AG04450 (cell line): ENCODE results near the gene SMAD4. TPM values are rescaled to one million over a fixed set of nuclear protein-coding genes. Genes with fewer than 3 reads are reported as not detected.

Source experiments
- CTCF ChIA-PET: fragments of 300-600, 350-600 bp; formaldehyde crosslinking; extraction: SDS; loops from one replicate; lab custom pipeline; 2022; ENCODE audit warnings: antibody characterized with exemption, inconsistent platforms; lab: Charles Lee
- POLR2A ChIA-PET: fragments of 350-600 bp; formaldehyde crosslinking; extraction: SDS; loops from one replicate; lab custom pipeline; 2021; ENCODE audit warnings: antibody characterized with exemption, inconsistent platforms; lab: Yijun Ruan, JAX
- DNase-seq: peaks from one replicate; pipeline ENCODE4 v3.0.0-alpha.2; 2011; ENCODE audit warnings: low read depth, low spot score
- H3K27ac ChIP-seq: one replicate; pipeline ENCODE4 v1.5.1; 2012; ENCODE audit warnings: low read depth, low read length, control low read depth
- H3K27me3 ChIP-seq: one replicate; pipeline ENCODE4 v1.6.0; 2012; ENCODE audit warnings: low read length; ENCODE audit not compliant: control insufficient read depth, insufficient read depth
- H3K4me3 ChIP-seq: 2 replicates; pipeline ENCODE4 v1.5.1; 2011; ENCODE audit warnings: mild to moderate bottlenecking, low read depth, low read length, control low read depth
- H3K9me3 ChIP-seq: 2 replicates; pipeline ENCODE4 v1.5.1; 2012; ENCODE audit warnings: low read length; ENCODE audit not compliant: control insufficient read depth, insufficient read depth
- polyA plus RNA-seq: library from polyadenylated mRNA; depleted of rRNA; stranded (reverse); fragments of >200 nt; gene quantifications from 2 replicates; pipeline ENCODE4 v1.2.3, GENCODE V29; 2011
- TF ChIP-seq, protein P1 (sequence below): IDR thresholded peaks from 2 replicates; pipeline ENCODE4 v1.5.1; 2011; ENCODE audit warnings: low read depth, low read length, control low read depth, inconsistent platforms

SMAD4 gene
- polyA plus RNA-seq, 1 experiment: 139 TPM

DNA sequence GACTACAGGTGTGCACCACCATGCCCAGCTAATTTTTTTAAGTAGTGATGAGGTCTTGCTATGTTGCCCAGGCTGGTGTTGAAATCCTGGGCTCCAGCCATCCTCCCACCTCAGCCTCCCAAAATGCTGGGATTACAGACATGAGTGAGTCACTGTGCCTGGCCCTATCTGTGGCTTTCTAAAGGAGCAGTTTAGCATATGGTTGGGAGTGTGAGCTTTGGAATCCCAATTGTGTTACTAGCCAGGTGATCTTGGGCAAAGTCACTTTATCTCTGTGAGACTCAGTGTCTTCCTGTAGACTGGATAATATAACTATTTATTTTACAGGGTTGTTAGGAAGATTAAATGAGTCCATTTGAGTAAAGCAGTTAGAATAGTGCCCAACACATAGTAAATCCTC, 19.8 kb upstream of the SMAD4 start:
- TF ChIP-seq, protein P1, sequence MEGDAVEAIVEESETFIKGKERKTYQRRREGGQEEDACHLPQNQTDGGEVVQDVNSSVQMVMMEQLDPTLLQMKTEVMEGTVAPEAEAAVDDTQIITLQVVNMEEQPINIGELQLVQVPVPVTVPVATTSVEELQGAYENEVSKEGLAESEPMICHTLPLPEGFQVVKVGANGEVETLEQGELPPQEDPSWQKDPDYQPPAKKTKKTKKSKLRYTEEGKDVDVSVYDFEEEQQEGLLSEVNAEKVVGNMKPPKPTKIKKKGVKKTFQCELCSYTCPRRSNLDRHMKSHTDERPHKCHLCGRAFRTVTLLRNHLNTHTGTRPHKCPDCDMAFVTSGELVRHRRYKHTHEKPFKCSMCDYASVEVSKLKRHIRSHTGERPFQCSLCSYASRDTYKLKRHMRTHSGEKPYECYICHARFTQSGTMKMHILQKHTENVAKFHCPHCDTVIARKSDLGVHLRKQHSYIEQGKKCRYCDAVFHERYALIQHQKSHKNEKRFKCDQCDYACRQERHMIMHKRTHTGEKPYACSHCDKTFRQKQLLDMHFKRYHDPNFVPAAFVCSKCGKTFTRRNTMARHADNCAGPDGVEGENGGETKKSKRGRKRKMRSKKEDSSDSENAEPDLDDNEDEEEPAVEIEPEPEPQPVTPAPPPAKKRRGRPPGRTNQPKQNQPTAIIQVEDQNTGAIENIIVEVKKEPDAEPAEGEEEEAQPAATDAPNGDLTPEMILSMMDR: no peak
- Histone ChIP-seq H3K4me3 (no peak overlapping the region), H3K27me3 (no peaks in the 10 kb centered on the region), H3K27ac (no peak overlapping the region), H3K9me3 (no peaks in the 10 kb centered on the region)
- DNase-seq: no peak
- CTCF ChIA-PET: interaction anchor here (0.9 to 1.5 kb wide), 2 partner anchors 41 to 43 kb away, joined by 3 to 6 read pairs; no protein-coding TSS in a partner anchor
- POLR2A ChIA-PET: no interaction called here

DNA sequence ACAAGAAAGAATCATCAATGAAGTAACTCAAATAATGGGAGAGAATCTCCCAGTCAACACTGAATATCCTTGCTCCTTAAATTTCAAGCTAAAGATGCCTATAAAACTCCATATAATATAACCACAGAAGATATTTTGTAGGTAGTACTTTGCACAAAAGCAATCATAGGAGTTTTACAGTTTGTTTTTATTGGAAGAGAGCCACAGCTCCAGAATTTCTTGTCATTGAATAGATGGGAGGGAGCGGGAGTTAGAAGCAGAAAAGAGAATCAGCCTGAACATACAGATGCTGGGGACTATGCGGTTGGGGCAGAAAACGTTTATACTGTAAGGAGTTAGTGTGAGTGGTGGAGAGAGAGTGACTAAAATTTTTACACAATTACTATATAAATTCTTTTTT, 18.3 kb upstream of the SMAD4 start:
- TF ChIP-seq, protein P1: no peak
- Histone ChIP-seq H3K9me3 (no peaks in the 10 kb centered on the region), H3K4me3 (no peak overlapping the region), H3K27ac (no peak overlapping the region), H3K27me3 (no peaks in the 10 kb centered on the region)
- DNase-seq: no peak
- CTCF ChIA-PET: no interaction called here
- POLR2A ChIA-PET: no interaction called here

DNA sequence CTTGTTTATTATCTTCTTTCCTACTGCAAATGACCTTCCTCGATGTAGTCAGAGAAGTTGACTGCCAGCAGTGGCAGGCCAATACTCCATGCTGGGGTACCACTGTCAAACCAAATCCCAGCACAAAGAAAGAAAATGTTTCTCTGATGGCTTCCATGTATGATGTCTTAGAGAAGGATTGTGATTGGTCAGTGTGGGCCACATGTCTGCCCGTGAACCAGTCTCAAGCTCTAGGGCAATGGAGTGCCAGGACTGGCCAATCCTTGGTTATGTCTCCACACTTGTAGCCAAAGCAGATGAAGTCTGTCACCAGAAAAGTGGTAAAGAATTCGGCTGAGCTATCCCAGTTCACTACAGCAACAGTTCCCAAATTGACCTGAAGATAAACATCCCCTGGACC, 17.6 kb upstream of the SMAD4 start:
- no peak for DNase-seq
- TF ChIP-seq, protein P1: no peak
- Histone ChIP-seq H3K4me3 (no peak overlapping the region), H3K27ac (no peak overlapping the region), H3K27me3 (no peaks in the 10 kb centered on the region), H3K9me3 (no peaks in the 10 kb centered on the region)
- ChIA-PET POLR2A (no interaction called here), CTCF (no interaction called here)

DNA sequence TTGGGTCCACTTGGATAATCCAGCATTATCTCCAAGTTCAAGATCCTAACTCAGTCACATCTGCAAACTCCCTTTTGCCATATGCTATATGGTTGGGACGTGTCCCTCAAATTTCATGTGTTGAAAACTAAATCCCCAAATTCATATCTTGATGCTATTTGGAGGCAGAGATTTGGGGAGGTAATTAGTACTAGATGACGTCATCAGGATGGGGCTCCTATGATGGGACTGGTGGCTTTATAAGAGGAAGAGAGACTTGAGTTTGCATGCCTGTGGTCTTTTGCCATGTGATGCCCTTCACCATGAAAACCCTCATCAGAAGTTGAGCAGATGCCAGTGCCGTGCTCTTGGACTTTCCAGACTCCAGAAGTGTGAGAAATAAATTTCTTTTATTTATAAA, 16.8 kb upstream of the SMAD4 start:
- H3K9me3 ChIP-seq: no peaks in the 10 kb centered on the region
- TF ChIP-seq, protein P1: no peak
- no peak overlapping the region for H3K27ac ChIP-seq
- ChIA-PET POLR2A (no interaction called here), CTCF (no interaction called here)
- H3K4me3 ChIP-seq: no peak overlapping the region
- DNase-seq: no peak
- H3K27me3 ChIP-seq: no peaks in the 10 kb centered on the region

DNA sequence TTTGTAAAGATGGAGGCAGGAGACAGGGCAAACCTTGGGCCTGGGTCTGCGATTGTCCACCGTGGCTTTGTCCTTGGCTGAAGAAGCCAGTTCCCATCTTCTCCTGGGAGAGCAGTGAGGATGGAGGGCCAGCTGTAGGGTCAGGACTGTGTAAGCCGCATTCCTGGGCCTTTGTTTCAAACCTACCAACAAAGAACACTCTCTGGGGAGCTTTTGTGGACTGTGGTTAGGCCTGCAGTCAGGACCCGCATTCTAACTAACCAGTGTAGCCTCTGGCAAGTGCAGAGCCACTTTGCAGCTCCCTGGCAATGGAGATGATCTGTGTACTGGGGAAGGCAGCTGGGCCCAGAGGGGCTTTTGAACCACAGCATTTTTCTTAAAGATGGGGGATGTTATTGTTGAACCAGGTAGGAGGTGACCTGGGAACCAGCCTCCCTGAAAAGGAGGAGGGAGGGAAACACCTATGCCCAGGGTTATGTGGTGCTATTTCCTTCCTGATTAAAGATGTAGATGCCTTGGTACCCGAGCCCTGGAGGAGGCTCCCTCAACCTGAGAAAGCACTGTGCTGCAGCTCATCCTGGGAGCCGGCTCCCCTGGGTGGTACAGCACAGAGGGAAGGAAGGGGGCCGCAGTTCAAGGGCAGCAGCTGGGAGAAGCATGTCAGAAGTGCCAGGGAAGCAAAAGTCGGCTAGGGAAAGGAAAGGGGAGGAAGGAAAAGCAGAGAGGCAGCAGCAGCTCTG, 12.7 kb upstream of the SMAD4 start:
- POLR2A ChIA-PET: interaction anchor here (2.1 kb wide), 1 partner anchor 13 kb away, joined by 4 read pairs; the partner anchor contains the start of gene SMAD4
- TF ChIP-seq, protein P1: no peak
- H3K27ac ChIP-seq: no peak overlapping the region
- CTCF ChIA-PET: no interaction called here
- no peak overlapping the region for H3K4me3 ChIP-seq
- no peaks in the 10 kb centered on the region for H3K9me3 ChIP-seq
- DNase-seq: no peak
- H3K27me3 ChIP-seq: no peaks in the 10 kb centered on the region
